ENCODE results near the gene ARHGEF25.

- no peak for TF ChIP-seq CTCF (IDR thresholded peaks at IDR 0.05; ENCODE audit: insufficient read depth, low read length)
- no peak for TF ChIP-seq POLR2AphosphoS5 (IDR thresholded peaks at IDR 0.05; ENCODE audit: low read depth)
Observed at GRCh38 chr12:57571926-57572762, 39.1 kb upstream of the ARHGEF25 start.

All from HL-60 (cell line).